ENCODE results near the gene USP10. TPM values are rescaled to one million over a fixed set of nuclear protein-coding genes. Genes with fewer than 3 reads are reported as not detected.

The USP10 gene
- total and polyA plus RNA-seq, 7 donors, result 17.1 to 64.3 (median 43.9) TPM

- H3K4me3 ChIP-seq, result peak overlapping the region in 1 of 4 donors; percentile 9
- H3K36me3 ChIP-seq, result no peaks in the 10 kb centered on the region
- peaks cover 0 to 75% (median 38%) of the 10 kb centered on the region in 4 donors for H3K4me1 ChIP-seq
- WGBS, 2 donors, result 9 to 10% methylated on average over 12 of the region's 12 CpGs
- H3K27me3 ChIP-seq, result no peaks in the 10 kb centered on the region
- DNase-seq, result peak; percentile 85
- no peak for TF ChIP-seq POLR2A (IDR thresholded peaks at IDR 0.05)
- TF ChIP-seq EP300 (IDR thresholded peaks at IDR 0.05), result no peak
- TF ChIP-seq CTCF (IDR thresholded peaks at IDR 0.05), result peak; percentile 74 to 93 (median 90)
- no peak for TF ChIP-seq POLR2AphosphoS5 (IDR thresholded peaks at IDR 0.05)
- intact Hi-C loops (cut with DNase I), result loop anchor here (1.0 kb wide), 2 partner anchors 198 to 216 kb away; no protein-coding TSS in a partner anchor
- H3K9me3 ChIP-seq, result no peaks in the 10 kb centered on the region
- H3K27ac ChIP-seq, result peak overlapping the region; percentile 6 to 32 (median 14)
Observed at GRCh38 chr16:84754353-84754856, 54.6 kb downstream of the USP10 start.

GRCh38 chr16:84754956-84755672, 55.3 kb downstream of the USP10 start:
- Histone ChIP-seq H3K4me3 (peak overlapping the region in 1 of 4 donors; percentile 9), H3K4me1 (peaks cover 0 to 70% (median 37%) of the 10 kb centered on the region in 4 donors), H3K27me3 (no peaks in the 10 kb centered on the region), H3K36me3 (peaks cover 0 to under 1% (median 0%) of the 10 kb centered on the region in 4 donors), H3K27ac (peak overlapping the region; percentile 6 to 32 (median 14)), H3K9me3 (no peaks in the 10 kb centered on the region)
- TF ChIP-seq POLR2AphosphoS5 (IDR thresholded peaks at IDR 0.05) (no peak), EP300 (IDR thresholded peaks at IDR 0.05) (no peak), POLR2A (IDR thresholded peaks at IDR 0.05) (no peak), CTCF (IDR thresholded peaks at IDR 0.05) (no peak)
- 82 to 86% methylated on average over 17 of the region's 17 CpGs for WGBS, 2 donors
- intact Hi-C loops (cut with DNase I), result loop anchor here (1.0 kb wide), 2 partner anchors 197 to 215 kb away; no protein-coding TSS in a partner anchor
- DNase-seq, result no peak

GRCh38 chr16:84756830-84757229, 57.0 kb downstream of the USP10 start:
- no peak overlapping the region for H3K4me3 ChIP-seq
- H3K4me1 ChIP-seq, result peaks cover 0 to 55% (median 32%) of the 10 kb centered on the region in 4 donors
- no peak for TF ChIP-seq EP300 (IDR thresholded peaks at IDR 0.05)
- no peak for TF ChIP-seq POLR2AphosphoS5 (IDR thresholded peaks at IDR 0.05)
- TF ChIP-seq CTCF (IDR thresholded peaks at IDR 0.05), result no peak
- TF ChIP-seq POLR2A (IDR thresholded peaks at IDR 0.05), result no peak
- no peak overlapping the region for H3K27ac ChIP-seq
- H3K27me3 ChIP-seq, result no peaks in the 10 kb centered on the region
- no peak for DNase-seq
- 47 to 48% methylated on average over 2 of the region's 2 CpGs for WGBS, 2 donors
- H3K36me3 ChIP-seq, result peaks cover 0 to 18% (median 0%) of the 10 kb centered on the region in 4 donors
- intact Hi-C loops (cut with DNase I), result no loop called here
- H3K9me3 ChIP-seq, result no peaks in the 10 kb centered on the region

- no peaks in the 10 kb centered on the region for H3K27me3 ChIP-seq
- H3K4me3 ChIP-seq, result no peak overlapping the region
- peak; percentile 78 for DNase-seq
- H3K27ac ChIP-seq, result peak overlapping the region in 3 of 4 donors; percentile 31 to 47 (median 47)
- H3K4me1 ChIP-seq, result peaks cover 0 to 46% (median 31%) of the 10 kb centered on the region in 4 donors
- H3K36me3 ChIP-seq, result peaks cover 0 to 30% (median 8%) of the 10 kb centered on the region in 4 donors
- TF ChIP-seq POLR2A (IDR thresholded peaks at IDR 0.05) (no peak), POLR2AphosphoS5 (IDR thresholded peaks at IDR 0.05) (peak in 1 of 4 donors; percentile 21)
- WGBS, 2 donors, result 66 to 76% methylated on average over 7 of the region's 7 CpGs
- H3K9me3 ChIP-seq, result no peaks in the 10 kb centered on the region
- intact Hi-C loops (cut with DNase I), result no loop called here
Observed at GRCh38 chr16:84758627-84759026, 58.8 kb downstream of the USP10 start.

- H3K36me3 ChIP-seq, result peaks cover 0 to 35% (median 12%) of the 10 kb centered on the region in 4 donors
- H3K9me3 ChIP-seq, result no peaks in the 10 kb centered on the region
- peaks cover 0 to 42% (median 29%) of the 10 kb centered on the region in 4 donors for H3K4me1 ChIP-seq
- intact Hi-C loops (cut with DNase I), result no loop called here
- no peaks in the 10 kb centered on the region for H3K27me3 ChIP-seq
- peak overlapping the region in 3 of 4 donors; percentile 31 to 47 (median 47) for H3K27ac ChIP-seq
- 45 to 65% methylated on average over 8 of the region's 8 CpGs for WGBS, 2 donors
- TF ChIP-seq POLR2AphosphoS5 (IDR thresholded peaks at IDR 0.05), result no peak
- TF ChIP-seq EP300 (IDR thresholded peaks at IDR 0.05), result no peak
- no peak for TF ChIP-seq CTCF (IDR thresholded peaks at IDR 0.05)
- TF ChIP-seq POLR2A (IDR thresholded peaks at IDR 0.05), result no peak
- peak; percentile 46 for DNase-seq
- H3K4me3 ChIP-seq, result no peak overlapping the region
Observed at GRCh38 chr16:84759061-84759460, 59.3 kb downstream of the USP10 start.

Data from sigmoid colon (tissue), 7 donors.